Right lobe of liver (tissue), 6 donors: ENCODE data around the gene PGS1. TPM values are rescaled to one million over a fixed set of nuclear protein-coding genes. Genes with fewer than 3 reads are reported as not detected.
A peak's percentile ranks its signal among the peaks of the same experiment; 100 is the strongest.

Experiments used
- ATAC-seq, 4 donors: fragments of 200-7000 bp; cut with Tn5 transposase; one replicate each; pipeline ENCODE4 v1.9.1; 2020; ENCODE audit warnings: mild to moderate bottlenecking in 4 of 4, moderate library complexity in 4 of 4
- DNase-seq, 3 donors: peaks; one replicate each; pipeline ENCODE4 v3.0.0-alpha.2; 2020
- H3K27ac ChIP-seq, 3 donors: fragments of 200-600 bp; one replicate each; pipeline ENCODE4 v1.8.0; 2022
- H3K27me3 ChIP-seq, 2 donors: fragments of 200-600 bp; one replicate each; pipeline ENCODE4 v1.8.0; 2022
- H3K36me3 ChIP-seq, 4 donors: fragments of 200-600 bp; sonication (generic) in 1 of 4; one replicate each; pipeline versions ENCODE4 v1.5.1 to v1.8.0; 2017 to 2022; ENCODE audit warnings: control low read depth in 1 of 4
- H3K4me1 ChIP-seq, 4 donors: fragments of 200-600 bp; sonication (generic) in 1 of 4; one replicate each; pipeline versions ENCODE4 v1.5.1 to v1.8.0; 2017 to 2022; ENCODE audit warnings: control low read depth in 1 of 4
- H3K4me3 ChIP-seq, 3 donors: fragments of 200-600 bp; one replicate each; pipeline ENCODE4 v1.8.0; 2022
- H3K9me3 ChIP-seq, 4 donors: fragments of 200-600 bp; sonication (generic) in 1 of 4; one replicate each; pipeline versions ENCODE4 v1.5.1 to v1.8.0; 2017 to 2022; ENCODE audit warnings: control low read depth in 1 of 4
- POLR2A ChIP-seq: fragments of 450-650 bp; IDR thresholded peaks from one replicate; pipeline ENCODE4 v1.6.1; 2017; ENCODE audit warnings: antibody characterized with exemption, mild to moderate bottlenecking
- WGBS: methylation state at CpG from one replicate; pipeline ENCODE4 v1.1.6; 2018; ENCODE audit warnings: low coverage, low lambda C conversion rate; ENCODE audit not compliant: insufficient coverage; ENCODE audit errors: missing lambda C conversion rate; 5-methylcytosine and 5-hydroxymethylcytosine counted together
- intact Hi-C, 2 donors: fragments of 100-400 bp; cut with DNase I; formaldehyde crosslinking; loops; one replicate each; pipeline versions ENCODE4 v1.11.2 to v1.14.1; 2022
- total RNA-seq, 6 experiments: library from RNA; depleted of rRNA in 2 of 6; stranded (reverse); fragments of >200 nt in 2 of 6; fragmentation: NEBNext Ultra II Directional in 3 of 6; extraction: Animal tissue kit (Norgen Biotek cat#: 25700) in 3 of 6; gene quantifications; one replicate each; pipeline versions ENCODE4 v1.1.0 to v1.2.4, GENCODE V29; 2016 to 2023
- TF ChIP-seq, protein P1 (sequence below), 4 donors: fragments of 200-600 bp in 3 of 4; fragments of 450-650 bp in 1 of 4; IDR thresholded peaks; one replicate each; pipeline versions ENCODE4 v1.5.1 to v1.8.0; 2016 to 2022; ENCODE audit warnings: antibody characterized with exemption in 4 of 4, mild to moderate bottlenecking in 2 of 4
- donor health status: DM: no; HTN: yes; CAD: no.
- donor health status: DM: no; HTN: no; CAD: no.
- donor health status: DM: no; HTN: no; CAD: no.
- donor health status: DM: no; HTN: yes; CAD: no.
- donor health status: DM: no; HTN: yes; CAD: no.

The PGS1 gene
- total RNA-seq, 6 experiments from 2014 or later, result 8.8 to 17.5 (median 13.4) TPM

DNA sequence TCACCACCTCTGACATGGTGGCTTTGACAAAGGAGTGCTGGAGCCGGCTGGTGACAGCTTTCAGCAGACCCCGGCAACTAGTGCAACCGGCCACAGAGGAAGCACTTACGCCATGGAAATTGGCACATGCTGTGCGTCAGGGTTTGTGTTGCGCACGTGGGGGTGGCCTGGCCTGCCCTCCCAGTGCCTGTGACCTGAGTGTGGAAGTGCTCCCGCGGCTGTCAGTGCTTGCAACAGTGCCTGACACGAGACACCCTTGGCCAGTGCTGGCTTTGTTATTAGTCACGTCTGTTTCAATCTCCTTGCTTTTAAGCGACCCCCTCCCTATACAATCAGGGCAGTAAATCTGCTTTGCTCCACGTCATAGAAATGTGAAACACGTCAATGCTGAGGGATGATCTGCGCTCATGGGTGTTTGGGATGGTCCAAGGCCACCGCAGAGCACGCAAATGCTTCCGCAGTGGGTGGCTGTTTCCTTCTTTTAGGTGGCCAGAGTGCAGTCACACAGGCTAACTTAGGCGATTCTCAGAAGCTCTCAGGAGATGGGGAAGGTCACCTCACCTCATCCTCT lies 64.3 kb downstream of the PGS1 start:
- H3K27ac ChIP-seq, result no peak overlapping the region
- H3K4me1 ChIP-seq, result no peaks in the 10 kb centered on the region
- no peaks in the 10 kb centered on the region for H3K27me3 ChIP-seq
- peak; percentile 67 to 79 (median 74) for DNase-seq
- no peaks in the 10 kb centered on the region for H3K36me3 ChIP-seq
- no peaks in the 10 kb centered on the region for H3K9me3 ChIP-seq
- WGBS, result 21% methylated on average over 8 of the region's 19 CpGs
- TF ChIP-seq, protein P1, sequence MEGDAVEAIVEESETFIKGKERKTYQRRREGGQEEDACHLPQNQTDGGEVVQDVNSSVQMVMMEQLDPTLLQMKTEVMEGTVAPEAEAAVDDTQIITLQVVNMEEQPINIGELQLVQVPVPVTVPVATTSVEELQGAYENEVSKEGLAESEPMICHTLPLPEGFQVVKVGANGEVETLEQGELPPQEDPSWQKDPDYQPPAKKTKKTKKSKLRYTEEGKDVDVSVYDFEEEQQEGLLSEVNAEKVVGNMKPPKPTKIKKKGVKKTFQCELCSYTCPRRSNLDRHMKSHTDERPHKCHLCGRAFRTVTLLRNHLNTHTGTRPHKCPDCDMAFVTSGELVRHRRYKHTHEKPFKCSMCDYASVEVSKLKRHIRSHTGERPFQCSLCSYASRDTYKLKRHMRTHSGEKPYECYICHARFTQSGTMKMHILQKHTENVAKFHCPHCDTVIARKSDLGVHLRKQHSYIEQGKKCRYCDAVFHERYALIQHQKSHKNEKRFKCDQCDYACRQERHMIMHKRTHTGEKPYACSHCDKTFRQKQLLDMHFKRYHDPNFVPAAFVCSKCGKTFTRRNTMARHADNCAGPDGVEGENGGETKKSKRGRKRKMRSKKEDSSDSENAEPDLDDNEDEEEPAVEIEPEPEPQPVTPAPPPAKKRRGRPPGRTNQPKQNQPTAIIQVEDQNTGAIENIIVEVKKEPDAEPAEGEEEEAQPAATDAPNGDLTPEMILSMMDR (IDR thresholded peaks at IDR 0.05), result no peak
- TF ChIP-seq POLR2A, result peak; percentile 12
- no peak overlapping the region for H3K4me3 ChIP-seq
- peak; percentile 47 to 74 (median 72) for ATAC-seq
- intact Hi-C loops, result no loop called here

DNA sequence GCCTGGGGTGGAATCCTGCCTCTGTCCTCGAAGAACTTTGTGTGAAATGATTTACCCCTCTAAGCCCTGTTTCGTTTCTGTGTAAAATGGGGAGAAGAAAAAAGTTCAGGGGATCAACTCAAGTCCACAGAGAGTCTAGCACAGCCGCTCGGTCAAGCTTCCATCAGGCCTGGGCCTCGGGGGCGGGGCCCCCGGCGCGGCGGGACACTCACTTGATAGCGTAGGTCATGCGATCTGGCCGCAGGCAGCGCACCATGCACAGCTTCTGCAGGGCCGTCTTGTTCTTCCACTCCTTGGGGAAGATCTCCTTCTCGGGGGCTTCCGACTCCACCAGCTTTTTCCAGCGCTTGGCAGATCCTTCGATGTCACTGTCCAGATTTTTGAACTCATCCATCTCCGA lies 65.9 kb downstream of the PGS1 start:
- DNase-seq, result no peak
- intact Hi-C loops, result no loop called here
- no peaks in the 10 kb centered on the region for H3K4me1 ChIP-seq
- H3K27ac ChIP-seq, result no peak overlapping the region
- TF ChIP-seq, protein P1 (IDR thresholded peaks at IDR 0.05), result no peak
- TF ChIP-seq POLR2A, result no peak
- H3K36me3 ChIP-seq, result no peaks in the 10 kb centered on the region
- H3K27me3 ChIP-seq, result no peaks in the 10 kb centered on the region
- no peaks in the 10 kb centered on the region for H3K9me3 ChIP-seq
- no peak for ATAC-seq
- no peak overlapping the region for H3K4me3 ChIP-seq
- WGBS, result 80% methylated on average over 10 of the region's 20 CpGs

- TF ChIP-seq, protein P1 (IDR thresholded peaks at IDR 0.05), result no peak
- TF ChIP-seq POLR2A, result no peak
- Histone ChIP-seq H3K4me3 (no peak overlapping the region), H3K27ac (no peak overlapping the region), H3K27me3 (no peaks in the 10 kb centered on the region), H3K9me3 (no peaks in the 10 kb centered on the region), H3K4me1 (no peaks in the 10 kb centered on the region), H3K36me3 (no peaks in the 10 kb centered on the region)
- DNase-seq, result no peak
- 86% methylated on average over 5 of the region's 7 CpGs for WGBS
- no peak for ATAC-seq
- intact Hi-C loops, result no loop called here
Measured at GRCh38 chr17:78446833-78447232, 68.4 kb downstream of the PGS1 start.

DNA sequence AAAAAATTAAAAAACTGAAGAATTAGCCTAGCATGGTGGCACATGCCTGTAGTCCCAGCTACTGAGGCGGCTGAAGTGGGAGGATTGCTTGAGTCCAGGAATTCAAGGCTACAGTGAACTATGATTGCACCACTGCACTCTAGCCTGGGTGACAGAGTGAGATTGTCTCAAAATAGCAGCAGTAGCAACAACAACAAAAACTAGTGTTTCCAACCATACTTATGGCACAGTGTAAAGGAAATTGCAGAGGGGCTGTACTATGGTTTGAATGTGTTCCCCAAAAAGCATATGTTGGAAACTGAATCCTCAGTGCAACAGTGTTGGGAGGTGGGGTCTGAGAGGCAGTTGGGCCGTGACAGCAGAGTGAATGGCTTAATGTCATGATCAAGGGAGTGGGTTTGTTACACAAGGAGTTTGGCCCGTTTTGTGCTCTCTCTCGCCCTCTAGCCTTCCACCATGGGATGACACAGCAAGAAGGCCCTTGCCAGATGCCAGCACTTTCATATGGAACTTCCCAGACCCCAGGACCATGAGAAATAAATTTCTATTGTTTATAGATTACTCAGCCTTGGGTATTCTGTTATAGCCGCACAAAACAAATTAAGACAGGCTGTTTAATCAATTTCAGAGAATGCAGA lies 70.0 kb downstream of the PGS1 start:
- no peak overlapping the region for H3K4me3 ChIP-seq
- no peaks in the 10 kb centered on the region for H3K36me3 ChIP-seq
- DNase-seq (no peak), ATAC-seq (no peak)
- H3K9me3 ChIP-seq, result no peaks in the 10 kb centered on the region
- H3K4me1 ChIP-seq, result no peaks in the 10 kb centered on the region
- no peak overlapping the region for H3K27ac ChIP-seq
- intact Hi-C loops, result no loop called here
- 58% methylated on average over 5 of the region's 5 CpGs for WGBS
- no peak for TF ChIP-seq POLR2A
- TF ChIP-seq, protein P1 (IDR thresholded peaks at IDR 0.05), result no peak
- no peaks in the 10 kb centered on the region for H3K27me3 ChIP-seq
